GM12873 (cell line): ENCODE measurements around the gene ALKBH4.

Experiments
- CTCF ChIP-seq: IDR thresholded peaks from 2 replicates; pipeline ENCODE4 v1.5.1; 2012; ENCODE audit warnings: low read depth, mild to moderate bottlenecking, moderate library complexity, low read length, control low read depth; ENCODE audit not compliant: insufficient read depth; ENCODE audit errors: missing control alignments

ALKBH4 gene

GRCh38 chr7:102464577-102465280 lies at the start of gene ALKBH4, which contains the start of gene LRWD1:
TSS of gene ALKBH4 (minus strand) at chr7:102464863. CDS start at chr7:102464836, 27 bp downstream.
TSS of gene LRWD1 (plus strand) at chr7:102464984. CDS start at chr7:102465081, 97 bp downstream.
- no peak for TF ChIP-seq CTCF

GRCh38 chr7:102479982-102480637 lies 15.4 kb upstream of the ALKBH4 start:
- TF ChIP-seq CTCF = peak; percentile 48

DNA sequence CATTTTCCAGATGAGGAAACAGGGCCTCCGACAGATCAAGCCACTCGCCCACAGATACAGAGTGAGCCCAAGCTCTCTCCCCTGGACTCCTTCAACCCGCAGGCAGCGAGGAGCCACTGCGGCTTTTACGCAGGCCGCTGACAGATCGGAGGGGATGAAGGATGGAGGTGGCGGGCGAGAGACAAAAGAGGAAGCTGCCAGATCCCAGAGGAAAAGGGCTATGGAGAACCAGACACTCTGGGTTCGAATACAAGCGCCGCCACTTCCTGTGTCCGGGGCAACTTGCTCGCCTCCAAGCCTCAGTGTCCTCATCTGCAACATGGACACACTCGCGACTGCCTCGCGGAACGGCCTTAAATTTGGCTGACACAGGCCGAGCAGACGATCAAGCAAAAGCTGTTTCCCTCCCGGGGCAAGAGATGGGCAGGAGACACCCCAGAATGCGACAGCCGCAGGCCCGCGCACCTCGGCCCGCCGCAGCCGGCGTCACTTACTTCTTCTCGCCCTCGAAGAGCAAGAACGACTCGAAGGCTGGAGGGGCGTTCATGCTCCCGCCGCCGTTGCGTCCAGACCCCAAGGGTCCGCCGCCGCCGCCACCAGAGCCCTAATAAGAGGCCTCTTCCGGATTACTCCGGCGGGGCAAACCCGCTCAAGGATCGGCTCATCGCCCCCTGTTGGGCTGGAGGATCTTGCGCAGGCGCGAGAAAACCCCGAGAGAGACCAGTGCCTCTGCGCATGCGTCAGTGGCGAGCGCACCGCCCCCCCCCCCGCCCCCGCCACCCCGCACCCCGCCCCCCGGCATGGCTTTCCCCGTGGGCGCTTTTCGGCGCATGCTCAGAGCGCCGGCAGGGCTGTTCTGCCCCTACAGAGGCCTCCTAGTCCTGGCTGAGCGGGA lies 13.9 kb upstream of the ALKBH4 start, which contains the start of gene POLR2J:
TSS of gene POLR2J (minus strand) at position 609 of the 895 bp plus-strand sequence. CDS start at position 547, 62 bp downstream.
- TF ChIP-seq CTCF = peak; percentile 26

GRCh38 chr7:102473271-102473991 lies 8.8 kb upstream of the ALKBH4 start:
- no peak for TF ChIP-seq CTCF

DNA sequence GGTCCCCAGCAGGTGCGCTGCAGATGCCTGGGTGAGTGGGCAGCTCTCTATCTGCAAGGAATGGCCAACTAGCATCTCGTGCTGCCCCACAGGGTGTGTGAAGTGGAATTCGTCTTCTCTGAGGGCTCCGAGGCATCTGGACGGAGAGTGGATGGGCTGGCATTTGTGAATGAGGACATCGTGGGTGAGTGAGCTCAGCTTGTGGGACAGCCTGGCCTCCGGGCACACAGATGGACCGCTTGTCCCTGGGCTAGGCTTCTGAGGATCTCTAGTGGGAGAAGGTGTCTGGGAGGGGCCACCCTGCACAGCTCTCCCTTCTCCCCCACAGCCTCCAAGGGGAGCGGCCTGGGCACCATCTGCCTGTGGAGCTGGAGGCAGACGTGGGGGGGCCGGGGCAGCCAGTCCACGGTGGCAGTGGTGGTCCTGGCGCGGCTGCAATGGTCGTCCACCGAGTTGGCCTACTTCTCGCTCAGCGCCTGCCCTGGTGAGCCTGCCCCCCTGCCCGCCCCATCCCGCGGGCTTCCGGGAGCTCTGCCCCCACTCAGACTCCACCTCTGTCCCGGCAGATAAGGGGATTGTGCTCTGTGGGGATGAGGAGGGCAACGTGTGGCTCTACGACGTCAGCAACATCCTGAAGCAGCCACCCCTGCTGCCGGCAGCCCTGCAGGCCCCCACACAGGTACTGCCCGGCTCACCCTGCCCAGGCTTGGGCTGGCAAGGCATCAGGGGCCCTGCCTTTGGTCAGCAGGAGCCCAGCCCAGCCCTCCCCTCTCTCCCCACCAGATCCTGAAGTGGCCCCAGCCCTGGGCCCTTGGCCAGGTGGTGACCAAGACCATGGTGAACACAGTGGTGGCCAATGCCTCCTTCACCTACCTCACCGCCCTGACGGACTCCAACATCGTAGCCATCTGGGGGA lies 7.7 kb upstream of the ALKBH4 start:
- TF ChIP-seq CTCF = no peak

- TF ChIP-seq CTCF = no peak
These were observed 7.1 kb upstream of the ALKBH4 start for GRCh38 chr7:102471791-102472125.
